HG02852 (cell line): ENCODE results near the gene SLC38A3.

ENCODE experiments used
- ATAC-seq: cut with Tn5 transposase; IDR thresholded peaks from one replicate; pipeline ENCODE4 v1.9.1; 2021; ENCODE audit warnings: mild to moderate bottlenecking, moderate library complexity; ENCODE audit not compliant: unreplicated experiment

Gene SLC38A3

GRCh38 chr3:50168791-50169190 lies 36.3 kb upstream of the SLC38A3 start:
- ATAC-seq = no peak

DNA sequence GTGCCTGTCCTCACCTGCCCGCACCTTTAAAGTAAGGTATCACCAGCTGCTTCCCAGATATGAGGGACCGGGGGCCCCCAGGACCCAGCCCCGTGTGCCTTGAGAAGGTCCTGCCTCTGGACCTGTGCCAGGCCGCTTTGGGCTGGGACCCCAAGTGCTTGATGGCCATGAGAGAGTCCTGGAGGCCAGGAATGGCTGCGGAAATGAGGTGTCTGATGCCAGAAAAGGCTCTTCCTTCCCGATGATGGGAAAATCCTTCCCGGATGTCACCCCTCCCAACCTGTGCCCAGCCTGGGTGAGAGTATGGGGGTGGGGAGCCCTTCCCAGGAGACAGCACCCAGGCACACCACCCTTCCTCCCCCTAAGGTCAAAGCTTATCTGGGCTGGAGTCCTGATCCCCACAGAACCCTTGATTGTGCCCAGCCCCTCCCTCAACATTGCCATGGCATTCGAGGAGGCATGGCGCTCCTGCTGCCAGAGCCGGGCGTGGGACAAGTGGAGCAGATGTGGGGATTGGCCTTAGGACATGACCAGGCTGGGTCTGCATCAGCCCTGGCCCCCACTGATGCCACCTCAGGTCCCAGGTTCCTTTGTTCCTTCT lies 35.7 kb upstream of the SLC38A3 start:
- ATAC-seq = no peak

DNA sequence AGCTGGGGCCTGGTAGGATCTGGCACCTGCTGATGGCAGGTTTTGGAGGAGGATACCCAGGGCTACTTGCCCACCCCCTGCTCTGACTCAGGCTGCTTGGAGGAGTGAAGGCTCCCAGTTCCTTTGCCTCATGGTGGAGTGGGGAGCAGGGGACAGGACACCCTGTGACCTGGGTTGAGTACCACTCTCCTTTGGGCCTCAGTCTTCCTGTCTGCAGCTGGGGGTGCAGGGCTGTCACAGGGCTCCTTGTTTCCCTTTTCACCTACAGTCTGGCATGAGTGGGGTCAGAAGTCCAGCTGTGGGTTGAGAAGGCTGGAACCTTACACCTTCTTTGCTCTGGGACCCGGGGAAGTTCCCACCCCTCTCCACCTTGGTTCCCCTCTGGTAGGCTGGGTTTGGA lies 35.2 kb upstream of the SLC38A3 start:
- ATAC-seq = no peak

GRCh38 chr3:50170689-50171088 lies 34.4 kb upstream of the SLC38A3 start:
- ATAC-seq = no peak

DNA sequence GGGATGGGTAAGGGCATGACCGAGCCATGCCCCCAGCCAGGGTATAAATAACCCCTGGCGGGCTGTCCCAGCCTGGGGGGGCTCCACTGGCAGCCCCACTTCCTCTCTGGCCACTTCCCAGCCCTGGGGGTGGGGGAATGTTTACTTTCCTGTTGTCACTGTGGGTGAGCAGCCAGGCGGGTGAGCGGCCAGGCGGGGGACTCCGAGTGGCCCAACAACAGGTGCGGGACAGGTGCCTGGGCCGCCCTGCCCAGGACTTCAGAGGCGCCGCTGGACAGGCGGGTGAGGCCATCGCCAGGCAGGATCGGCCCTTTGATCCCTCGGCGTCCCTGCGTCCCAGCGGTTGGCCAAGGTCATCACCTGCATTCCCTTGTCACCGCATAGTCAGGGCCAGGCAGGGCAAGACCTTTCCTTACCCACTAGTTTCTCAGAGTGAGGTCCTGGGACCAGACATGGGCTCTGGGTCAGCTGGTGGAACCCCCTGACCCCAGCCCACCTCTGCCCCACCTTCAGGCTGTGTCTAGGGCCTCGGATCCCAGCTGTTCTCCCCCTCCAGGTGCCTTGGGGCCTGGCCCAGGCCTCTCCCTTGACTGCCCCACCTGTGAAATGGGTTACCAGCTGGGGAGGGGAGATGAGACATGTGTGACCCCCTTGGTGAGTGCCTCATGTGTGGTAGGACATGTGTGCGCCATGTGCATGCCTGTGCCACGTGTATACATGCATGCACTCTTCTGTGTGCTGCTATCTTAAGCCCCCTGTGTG lies 33.4 kb upstream of the SLC38A3 start:
- ATAC-seq = no peak

- no peak for ATAC-seq
These were observed 32.3 kb upstream of the SLC38A3 start for GRCh38 chr3:50172626-50173220.

- ATAC-seq = no peak
These were observed 31.2 kb upstream of the SLC38A3 start for GRCh38 chr3:50173685-50174516.

GRCh38 chr3:50174517-50174895 lies 30.6 kb upstream of the SLC38A3 start:
- ATAC-seq = no peak

DNA sequence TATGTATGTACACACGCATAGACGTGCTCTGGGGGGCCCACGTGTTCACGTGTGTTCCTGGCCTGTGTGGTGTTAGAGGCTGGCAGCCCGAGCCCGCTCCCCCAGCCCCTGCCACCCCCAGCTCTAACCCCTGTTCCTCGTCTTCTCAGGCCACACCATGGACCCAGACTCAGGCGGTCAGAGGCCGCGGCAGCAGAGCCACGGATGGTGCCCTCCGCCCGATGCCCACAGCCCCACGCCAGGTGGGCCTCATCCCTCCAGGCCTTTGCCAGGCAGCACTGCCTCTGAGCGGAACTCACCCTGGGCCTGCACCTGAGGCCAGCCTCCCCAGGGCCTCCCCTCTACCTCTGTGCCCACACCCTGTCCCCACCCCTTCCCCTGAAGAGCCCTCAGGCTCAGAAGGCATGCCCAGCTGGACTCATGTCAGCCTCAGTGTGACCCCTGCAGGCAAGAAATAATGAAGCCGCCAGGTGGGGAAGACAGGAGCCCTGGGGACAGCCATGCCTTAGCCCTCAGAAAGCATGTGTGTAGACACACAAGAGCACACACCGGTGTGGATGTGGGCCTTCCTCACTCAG lies 30.0 kb upstream of the SLC38A3 start:
- no peak for ATAC-seq

GRCh38 chr3:50177346-50177745 lies 27.7 kb upstream of the SLC38A3 start:
- ATAC-seq = no peak

- ATAC-seq = no peak
These were observed 25.4 kb upstream of the SLC38A3 start for GRCh38 chr3:50179710-50180109.

- no peak for ATAC-seq
These were observed 23.1 kb upstream of the SLC38A3 start for GRCh38 chr3:50181985-50182384.

DNA sequence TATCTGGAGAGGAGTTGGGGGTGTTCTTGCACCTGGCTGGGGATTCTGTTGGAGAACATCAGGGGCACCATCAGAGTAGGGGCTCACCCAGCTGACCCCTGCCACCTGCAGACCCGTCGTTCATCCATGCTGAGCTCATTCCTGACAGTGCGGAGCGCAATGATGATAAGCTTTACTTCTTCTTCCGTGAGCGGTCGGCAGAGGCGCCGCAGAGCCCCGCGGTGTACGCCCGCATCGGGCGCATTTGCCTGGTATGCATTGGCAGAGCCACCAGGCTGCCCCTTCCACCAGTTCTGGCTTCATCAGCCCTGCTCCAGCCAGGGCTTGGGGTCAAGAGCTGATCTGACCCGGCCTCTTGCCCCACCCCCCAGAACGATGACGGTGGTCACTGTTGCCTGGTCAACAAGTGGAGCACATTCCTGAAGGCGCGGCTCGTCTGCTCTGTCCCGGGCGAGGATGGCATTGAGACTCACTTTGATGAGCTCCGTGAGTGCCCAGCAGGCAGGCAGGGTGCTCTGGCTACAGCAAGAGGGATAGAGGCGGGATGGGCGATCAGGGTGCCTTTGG lies 22.5 kb upstream of the SLC38A3 start:
- ATAC-seq = no peak

GRCh38 chr3:50183755-50184154 lies 21.3 kb upstream of the SLC38A3 start:
- ATAC-seq = no peak

GRCh38 chr3:50184242-50184978 lies 20.7 kb upstream of the SLC38A3 start:
- ATAC-seq = no peak

- no peak for ATAC-seq
These were observed 19.8 kb upstream of the SLC38A3 start for GRCh38 chr3:50185230-50185629.

DNA sequence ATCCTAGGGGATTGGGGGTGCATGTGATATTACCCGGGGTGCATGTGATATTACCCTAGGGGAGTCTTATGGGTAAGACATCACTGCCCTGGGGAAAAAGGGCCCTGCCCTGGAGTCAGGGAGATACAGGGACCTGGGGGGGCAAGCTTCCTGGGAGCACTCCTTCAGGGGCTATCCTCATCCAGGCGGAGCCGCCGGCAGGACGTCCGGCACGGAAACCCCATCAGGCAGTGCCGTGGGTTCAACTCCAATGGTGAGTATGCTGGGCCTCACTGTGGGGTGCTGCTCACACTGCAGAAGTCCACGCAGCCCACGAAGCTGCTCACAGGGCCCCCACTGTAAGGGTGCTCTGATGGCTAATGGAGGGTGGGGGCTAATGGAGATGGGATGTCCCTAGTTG lies 19.0 kb upstream of the SLC38A3 start:
- ATAC-seq = no peak

DNA sequence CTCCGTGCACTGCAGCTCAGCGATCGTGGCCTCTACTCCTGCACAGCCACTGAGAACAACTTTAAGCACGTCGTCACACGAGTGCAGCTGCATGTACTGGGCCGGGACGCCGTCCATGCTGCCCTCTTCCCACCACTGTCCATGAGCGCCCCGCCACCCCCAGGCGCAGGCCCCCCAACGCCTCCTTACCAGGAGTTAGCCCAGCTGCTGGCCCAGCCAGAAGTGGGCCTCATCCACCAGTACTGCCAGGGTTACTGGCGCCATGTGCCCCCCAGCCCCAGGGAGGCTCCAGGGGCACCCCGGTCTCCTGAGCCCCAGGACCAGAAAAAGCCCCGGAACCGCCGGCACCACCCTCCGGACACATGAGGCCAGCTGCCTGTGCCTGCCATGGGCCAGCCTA lies 17.3 kb upstream of the SLC38A3 start:
- ATAC-seq = no peak

GRCh38 chr3:50189274-50189673 lies 15.8 kb upstream of the SLC38A3 start:
- no peak for ATAC-seq

DNA sequence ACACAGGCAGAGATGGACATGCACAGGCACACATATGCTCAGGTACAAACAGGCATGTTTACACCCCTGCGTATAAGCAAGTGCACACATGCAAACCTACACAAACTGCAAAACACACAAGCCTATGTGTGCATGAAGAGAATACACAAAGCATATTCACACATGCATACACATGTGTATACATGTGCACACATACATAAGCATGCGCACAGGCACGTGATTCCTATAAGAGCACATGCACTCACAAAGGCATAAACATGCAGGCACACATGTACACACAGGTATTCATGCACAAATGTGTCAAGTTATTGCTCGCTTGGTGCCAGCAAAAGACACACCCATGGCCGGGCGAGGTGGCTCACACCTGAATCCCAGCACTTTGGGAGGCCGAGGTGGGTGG lies 15.1 kb upstream of the SLC38A3 start:
- no peak for ATAC-seq
